Activated CD8-positive, alpha-beta memory T cell treated with anti-CD3 and anti-CD28 coated beads for 36 hours (primary cell): ENCODE measurements around the gene EPHB2. TPM values are rescaled to one million over a fixed set of nuclear protein-coding genes. Genes with fewer than 3 reads are reported as not detected.
"Not testable (repeated sequence)": the region's sequence is repeated elsewhere in the genome, so short reads cannot be mapped to it uniquely, and the experiment has no call there.

Experiments used
- CTCF ChIA-PET: fragments of 350-600 bp; sonication (Branson Sonifier 250); formaldehyde crosslinking; loops from one replicate; lab custom pipeline; 2021; ENCODE audit warnings: antibody characterized with exemption; lab: Charles Lee
- POLR2A ChIA-PET: fragments of 350-600 bp; sonication (Branson Sonifier 250); formaldehyde crosslinking; loops from one replicate; lab custom pipeline; 2021; ENCODE audit warnings: antibody characterized with exemption; lab: Charles Lee
- total RNA-seq, 2 experiments: library from RNA; stranded (reverse); gene quantifications; one replicate each; pipeline ENCODE4 v1.2.3, GENCODE V29; 2021

The EPHB2 gene
- total RNA-seq, 2 experiments from 2014 or later, result 0.08 TPM; not detected in 1

DNA sequence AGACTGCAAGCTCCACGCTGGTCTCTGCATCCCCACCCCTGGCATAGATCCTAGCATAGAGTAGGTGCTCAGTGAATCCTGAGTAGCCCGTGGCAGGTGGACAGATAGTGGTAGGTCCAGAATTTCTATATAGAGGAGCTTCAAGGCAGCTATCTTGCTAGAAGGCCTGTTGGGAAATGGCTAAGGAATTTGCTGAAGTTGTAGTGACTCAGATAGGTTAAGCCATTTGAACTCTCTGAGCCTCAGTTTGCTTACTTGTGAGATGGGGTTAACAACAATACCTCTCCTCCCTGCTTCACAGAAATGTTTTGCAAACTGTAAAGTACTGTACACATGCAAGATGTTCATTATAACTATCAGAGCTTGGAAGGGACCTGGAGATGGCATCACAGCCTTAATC is 23.4 kb upstream of the EPHB2 start:
- ChIA-PET POLR2A (no interaction called here), CTCF (no interaction called here)

- POLR2A ChIA-PET, result no interaction called here
- CTCF ChIA-PET, result no interaction called here
Observed at GRCh38 chr1:22688466-22688865, 22.2 kb upstream of the EPHB2 start.

- ChIA-PET POLR2A (no interaction called here), CTCF (no interaction called here)
Observed at GRCh38 chr1:22689505-22689904, 21.1 kb upstream of the EPHB2 start.

GRCh38 chr1:22691031-22691753 is 19.4 kb upstream of the EPHB2 start:
- CTCF ChIA-PET, result no interaction called here
- POLR2A ChIA-PET, result no interaction called here

DNA sequence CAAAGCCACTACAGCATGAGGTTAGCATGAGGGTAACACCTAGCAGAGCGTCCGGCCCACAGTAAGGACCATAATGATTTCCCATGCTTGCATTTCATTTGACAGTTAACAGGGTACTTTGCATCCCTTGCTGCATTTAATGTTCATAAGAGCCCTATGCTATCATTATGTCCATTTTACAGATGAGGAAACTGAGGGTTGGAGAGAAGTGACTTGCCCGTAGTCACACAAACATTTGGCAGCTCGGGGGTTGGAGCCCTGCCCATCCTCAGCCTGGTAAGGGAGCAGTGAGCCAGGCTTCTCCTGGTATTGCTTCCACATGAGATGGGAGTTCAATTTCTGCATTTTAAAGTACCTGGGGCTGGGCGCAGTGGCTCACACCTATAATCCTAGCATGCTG is 16.5 kb upstream of the EPHB2 start:
- CTCF ChIA-PET, result no interaction called here

GRCh38 chr1:22696610-22697009 is 14.0 kb upstream of the EPHB2 start:
- CTCF ChIA-PET, result no interaction called here
- POLR2A ChIA-PET, result no interaction called here

More for the DNA sequence above, 16.5 kb upstream of the EPHB2 start:
- POLR2A ChIA-PET, result no interaction called here

GRCh38 chr1:22697980-22698379 is 12.7 kb upstream of the EPHB2 start:
- ChIA-PET CTCF (no interaction called here), POLR2A (no interaction called here)

- ChIA-PET POLR2A (interaction anchor here (0.6 kb wide), 1 partner anchor 342 kb away, joined by 3 read pairs; no protein-coding TSS in a partner anchor), CTCF (no interaction called here)
Observed at GRCh38 chr1:22699681-22700520, 10.7 kb upstream of the EPHB2 start.

DNA sequence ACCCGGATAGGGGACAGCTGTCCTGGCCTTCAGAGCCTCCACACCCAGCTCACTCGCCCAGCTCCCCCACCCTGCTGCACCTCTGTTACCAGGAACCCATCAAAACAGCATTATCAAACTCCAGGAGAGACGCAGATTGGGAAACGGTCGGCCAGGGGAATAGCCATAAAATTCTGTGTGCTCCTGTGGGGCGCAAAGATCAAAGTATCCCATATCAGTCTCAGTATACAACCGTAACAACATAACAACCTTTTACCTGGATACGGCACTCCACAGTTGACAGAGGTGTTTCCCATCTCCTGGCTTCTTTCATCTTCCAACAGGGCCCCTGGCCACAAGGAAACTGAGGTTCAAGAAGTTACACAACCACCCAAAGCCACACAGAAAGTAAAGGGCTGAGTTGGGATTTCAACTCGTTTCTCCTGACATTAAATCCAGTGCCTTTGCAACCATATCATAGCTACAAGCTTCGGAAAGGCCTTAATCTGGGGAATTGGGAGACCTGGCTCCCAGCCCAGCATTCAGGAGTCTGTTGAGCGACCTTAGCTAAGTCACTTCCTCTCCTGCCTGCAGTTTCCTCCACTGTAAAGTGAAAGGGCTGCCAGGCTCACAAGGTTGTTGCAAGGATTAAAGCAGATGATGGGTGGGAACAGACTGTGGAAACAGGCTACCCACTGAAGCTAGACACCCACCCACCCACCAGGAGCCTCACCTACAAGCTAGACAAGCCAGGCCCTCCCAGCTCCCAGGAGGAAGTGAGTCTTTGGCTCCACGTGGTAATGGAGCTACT is 8.1 kb upstream of the EPHB2 start:
- ChIA-PET CTCF (interaction anchor here (1.0 to 2.7 kb wide), 3 partner anchors 16 to 261 kb away, joined by 4 to 9 read pairs (median 7); no protein-coding TSS in a partner anchor), POLR2A (no interaction called here)

- POLR2A ChIA-PET, result no interaction called here
Observed at GRCh38 chr1:22704440-22705067, 6.1 kb upstream of the EPHB2 start.

DNA sequence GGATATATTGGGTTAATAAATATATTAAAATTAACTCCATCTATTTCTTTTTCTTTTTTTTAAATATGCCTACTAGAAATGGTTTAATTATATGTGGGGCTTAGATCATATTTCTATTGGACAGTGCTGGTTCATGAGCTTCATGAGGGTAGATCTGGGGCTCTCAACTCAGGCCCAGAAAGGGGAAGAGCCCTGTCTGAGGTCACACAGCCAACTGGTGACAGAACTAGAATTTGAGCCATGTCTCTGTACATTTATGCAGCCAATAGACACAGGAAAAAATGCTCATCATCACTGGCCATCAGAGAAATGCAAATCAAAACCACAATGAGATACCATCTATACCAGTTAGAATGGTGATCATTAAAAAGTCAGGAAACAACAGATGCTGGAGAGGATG is 5.1 kb upstream of the EPHB2 start:
- ChIA-PET POLR2A (no interaction called here), CTCF (interaction anchor here (1.2 to 2.7 kb wide), 3 partner anchors 13 to 225 kb away, joined by 3 to 9 read pairs (median 6); no protein-coding TSS in a partner anchor)

More at GRCh38 chr1:22704440-22705067, 6.1 kb upstream of the EPHB2 start:
- CTCF ChIA-PET, result interaction anchor here (0.6 to 2.7 kb wide), 11 partner anchors 10 to 259 kb away, joined by 3 to 9 read pairs (median 6); no protein-coding TSS in a partner anchor

DNA sequence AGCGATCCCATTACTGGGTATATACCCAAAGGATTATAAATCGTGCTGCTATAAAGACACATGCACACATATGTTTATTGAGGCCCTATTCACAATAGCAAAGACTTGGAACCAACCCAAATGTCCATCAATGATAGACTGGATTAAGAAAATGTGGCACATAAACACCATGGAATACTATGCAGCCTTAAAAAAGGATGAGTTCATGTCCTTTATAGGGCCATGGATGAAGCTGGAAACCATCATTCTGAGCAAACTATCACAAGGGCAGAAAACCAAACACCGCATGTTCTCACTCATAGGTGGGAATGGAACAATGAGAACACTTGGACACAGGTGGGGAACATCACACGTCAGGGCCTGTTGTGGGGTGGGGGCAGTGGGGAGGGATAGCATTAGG is 4.5 kb upstream of the EPHB2 start:
- POLR2A ChIA-PET, result not testable (repeated sequence)
- CTCF ChIA-PET, result interaction anchor here (1.7 kb wide), 1 partner anchor 224 kb away, joined by 6 read pairs; no protein-coding TSS in a partner anchor

GRCh38 chr1:22708777-22709176 is 1.9 kb upstream of the EPHB2 start:
- CTCF ChIA-PET, result no interaction called here

GRCh38 chr1:22709227-22709626 is 1.4 kb upstream of the EPHB2 start:
- ChIA-PET CTCF (no interaction called here), POLR2A (no interaction called here)

More at GRCh38 chr1:22708777-22709176, 1.9 kb upstream of the EPHB2 start:
- POLR2A ChIA-PET, result no interaction called here

DNA sequence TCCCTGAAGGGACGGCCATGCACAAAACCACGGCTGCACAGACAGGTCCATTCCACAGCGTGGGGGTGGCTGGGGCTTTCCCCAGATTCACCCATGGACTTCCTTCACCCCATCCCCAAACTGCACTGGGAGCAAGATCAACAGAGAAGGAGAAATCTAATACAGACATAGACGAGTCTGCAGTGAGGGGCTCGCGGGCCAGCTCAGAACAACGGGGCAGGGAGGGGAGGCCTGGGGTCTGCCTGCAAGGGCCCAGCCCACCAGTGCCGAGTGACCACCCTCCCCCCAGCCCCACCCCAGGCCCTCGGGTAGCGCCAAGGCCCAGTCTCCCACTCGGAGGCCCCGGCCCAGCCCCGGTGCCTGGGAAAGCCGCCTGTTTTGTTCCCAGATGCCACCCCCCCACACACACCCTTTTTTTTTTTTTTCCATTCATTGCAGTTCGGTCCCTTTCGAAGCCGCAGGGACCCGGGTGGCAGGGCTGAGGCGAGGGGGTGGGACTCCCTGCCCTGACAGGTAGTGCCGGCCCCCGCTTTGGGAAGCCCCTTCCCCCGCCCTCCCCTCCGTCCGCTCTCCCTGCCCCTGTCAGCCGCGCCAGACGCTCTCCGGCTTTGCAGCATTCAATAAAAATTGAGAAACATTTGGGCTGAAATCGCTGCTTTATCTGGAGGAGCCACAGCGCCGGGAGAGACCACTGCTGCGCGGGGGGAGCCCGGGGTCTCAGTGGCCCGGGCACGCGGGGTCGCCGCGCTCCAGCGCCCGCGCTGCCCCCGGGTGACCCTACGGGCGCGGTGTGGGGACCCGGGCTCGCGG is 543 bp upstream of the EPHB2 start:
- ChIA-PET CTCF (no interaction called here), POLR2A (no interaction called here)

DNA sequence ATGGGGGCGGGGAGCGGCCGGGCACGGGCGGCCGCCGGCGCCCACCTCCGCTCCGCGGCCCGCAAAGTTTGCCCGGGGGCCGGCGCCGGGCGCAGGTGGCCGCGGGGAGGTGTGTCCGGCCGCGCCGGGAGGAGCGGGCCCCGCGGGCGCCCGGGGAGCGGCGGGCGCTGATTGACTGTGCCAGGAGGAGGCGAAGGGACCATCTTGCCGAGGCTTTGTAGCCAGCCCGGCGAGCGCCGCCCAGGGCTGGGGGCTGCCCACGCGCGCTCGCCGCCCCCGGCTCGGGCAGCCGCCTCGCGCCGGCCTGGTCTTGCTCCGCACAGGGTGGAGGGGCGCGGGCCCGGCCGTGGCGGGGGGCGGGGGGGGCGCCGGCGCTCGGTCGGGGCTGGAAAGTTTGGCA is 432 bp downstream of the EPHB2 start:
- ChIA-PET CTCF (interaction anchor here (1.1 kb wide), 1 partner anchor 37 kb away, joined by 3 read pairs; no protein-coding TSS in a partner anchor), POLR2A (no interaction called here)

GRCh38 chr1:22711591-22712501 is 1.2 kb downstream of the EPHB2 start:
- CTCF ChIA-PET, result interaction anchor here (1.1 kb wide), 1 partner anchor 37 kb away, joined by 3 read pairs; no protein-coding TSS in a partner anchor
- POLR2A ChIA-PET, result interaction anchor here (0.5 kb wide), 1 partner anchor 630 kb away, joined by 3 read pairs; no protein-coding TSS in a partner anchor
